Ishikawa (cell line): ENCODE measurements around the gene CD53.

Source experiments
- CEBPB ChIP-seq: IDR thresholded peaks from 2 replicates; pipeline ENCODE4 v1.6.1; 2012
- CREB1 ChIP-seq: IDR thresholded peaks from 2 replicates; pipeline ENCODE4 v1.6.1; 2012; ENCODE audit warnings: low read depth
- EP300 ChIP-seq: IDR thresholded peaks from 2 replicates; pipeline ENCODE4 v1.6.1; 2012; ENCODE audit warnings: borderline replicate concordance
- FOXM1 ChIP-seq: IDR thresholded peaks from 2 replicates; pipeline ENCODE4 v1.6.1; 2012; ENCODE audit warnings: low read depth, borderline replicate concordance
- RAD21 ChIP-seq: IDR thresholded peaks from 2 replicates; pipeline ENCODE4 v1.6.1; 2012; ENCODE audit warnings: low read depth
- REST ChIP-seq: IDR thresholded peaks from 2 replicates; pipeline ENCODE4 v1.6.1; 2012; ENCODE audit warnings: low read depth, mild to moderate bottlenecking
- TAF1 ChIP-seq: IDR thresholded peaks from 2 replicates; pipeline ENCODE4 v1.6.1; 2012; ENCODE audit warnings: low read depth, mild to moderate bottlenecking
- TEAD4 ChIP-seq: IDR thresholded peaks from 2 replicates; pipeline ENCODE4 v1.6.1; 2012
- USF1 ChIP-seq: IDR thresholded peaks from 2 replicates; pipeline ENCODE4 v1.6.1; 2012
- YY1 ChIP-seq: IDR thresholded peaks from 2 replicates; pipeline ENCODE4 v1.6.1; 2012; ENCODE audit warnings: low read depth

DNA sequence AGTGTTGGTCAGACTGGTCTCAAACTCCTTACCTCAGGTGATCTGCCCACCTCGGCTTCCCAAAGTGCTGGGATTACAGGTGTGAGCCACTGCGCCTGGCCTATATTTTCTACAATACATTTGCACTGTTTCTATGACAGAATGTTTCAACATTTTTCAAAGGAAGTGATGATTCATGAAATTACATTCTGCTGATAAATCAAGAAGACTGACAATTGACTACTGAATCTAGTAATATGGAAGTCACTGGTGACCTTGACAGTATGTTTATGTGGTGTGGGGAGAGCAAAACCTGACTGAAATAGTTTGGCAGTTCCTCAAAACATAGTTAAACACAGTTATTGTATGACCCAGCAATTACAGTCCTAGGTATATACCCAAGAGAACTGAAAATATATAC lies 72.7 kb downstream of the CD53 start:
- TF ChIP-seq TAF1 (no peak), YY1 (no peak), REST (no peak), RAD21 (no peak), CREB1 (no peak), TEAD4 (no peak), EP300 (no peak), FOXM1 (no peak), USF1 (no peak), CEBPB (no peak)
